GM12872 (cell line): ENCODE measurements around the gene UBXN6.

ENCODE experiments used
- TF ChIP-seq, protein P1 (sequence below): IDR thresholded peaks from 3 replicates; pipeline ENCODE4 v1.5.1; 2011; ENCODE audit warnings: low read depth, mild to moderate bottlenecking, low read length, moderate library complexity; ENCODE audit not compliant: insufficient read depth

The UBXN6 gene

DNA sequence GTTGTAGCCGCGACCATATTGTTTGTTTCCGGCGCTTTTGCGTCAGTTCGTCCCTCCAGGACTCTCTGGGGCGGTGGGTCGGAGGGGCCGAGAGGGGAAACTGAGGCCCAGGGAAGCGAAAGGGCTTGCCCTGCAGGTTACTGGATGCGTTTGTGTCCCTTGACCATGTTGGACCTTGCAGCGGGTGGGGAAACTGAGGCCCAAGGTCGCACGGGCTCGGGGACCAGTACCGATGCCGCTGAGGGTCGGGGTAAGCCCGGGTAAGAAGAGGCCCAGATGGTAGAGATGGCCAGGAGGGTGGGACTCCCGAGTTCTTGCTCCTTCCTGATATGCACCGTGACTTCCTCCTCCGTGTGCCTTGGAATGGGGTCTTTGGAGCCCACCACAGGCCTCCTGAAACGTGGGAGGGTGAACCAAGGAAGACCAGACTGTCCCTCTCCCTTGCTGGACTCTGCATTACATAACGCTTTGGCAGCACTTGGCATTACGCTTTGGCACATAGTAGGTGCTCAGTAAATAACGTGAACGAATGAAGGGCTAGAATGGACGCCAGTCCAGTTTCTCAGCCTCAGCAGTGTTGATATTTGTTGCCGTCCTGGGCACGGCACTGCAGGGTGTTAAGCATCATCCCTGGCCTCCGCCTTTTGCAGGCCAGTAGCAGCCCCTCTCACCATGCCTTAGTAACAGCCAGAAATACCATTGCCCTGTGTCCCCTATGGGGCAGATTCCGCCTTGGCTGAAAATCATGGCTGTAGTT, 54.4 kb downstream of the UBXN6 start:
- TF ChIP-seq, protein P1, sequence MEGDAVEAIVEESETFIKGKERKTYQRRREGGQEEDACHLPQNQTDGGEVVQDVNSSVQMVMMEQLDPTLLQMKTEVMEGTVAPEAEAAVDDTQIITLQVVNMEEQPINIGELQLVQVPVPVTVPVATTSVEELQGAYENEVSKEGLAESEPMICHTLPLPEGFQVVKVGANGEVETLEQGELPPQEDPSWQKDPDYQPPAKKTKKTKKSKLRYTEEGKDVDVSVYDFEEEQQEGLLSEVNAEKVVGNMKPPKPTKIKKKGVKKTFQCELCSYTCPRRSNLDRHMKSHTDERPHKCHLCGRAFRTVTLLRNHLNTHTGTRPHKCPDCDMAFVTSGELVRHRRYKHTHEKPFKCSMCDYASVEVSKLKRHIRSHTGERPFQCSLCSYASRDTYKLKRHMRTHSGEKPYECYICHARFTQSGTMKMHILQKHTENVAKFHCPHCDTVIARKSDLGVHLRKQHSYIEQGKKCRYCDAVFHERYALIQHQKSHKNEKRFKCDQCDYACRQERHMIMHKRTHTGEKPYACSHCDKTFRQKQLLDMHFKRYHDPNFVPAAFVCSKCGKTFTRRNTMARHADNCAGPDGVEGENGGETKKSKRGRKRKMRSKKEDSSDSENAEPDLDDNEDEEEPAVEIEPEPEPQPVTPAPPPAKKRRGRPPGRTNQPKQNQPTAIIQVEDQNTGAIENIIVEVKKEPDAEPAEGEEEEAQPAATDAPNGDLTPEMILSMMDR: no peak

DNA sequence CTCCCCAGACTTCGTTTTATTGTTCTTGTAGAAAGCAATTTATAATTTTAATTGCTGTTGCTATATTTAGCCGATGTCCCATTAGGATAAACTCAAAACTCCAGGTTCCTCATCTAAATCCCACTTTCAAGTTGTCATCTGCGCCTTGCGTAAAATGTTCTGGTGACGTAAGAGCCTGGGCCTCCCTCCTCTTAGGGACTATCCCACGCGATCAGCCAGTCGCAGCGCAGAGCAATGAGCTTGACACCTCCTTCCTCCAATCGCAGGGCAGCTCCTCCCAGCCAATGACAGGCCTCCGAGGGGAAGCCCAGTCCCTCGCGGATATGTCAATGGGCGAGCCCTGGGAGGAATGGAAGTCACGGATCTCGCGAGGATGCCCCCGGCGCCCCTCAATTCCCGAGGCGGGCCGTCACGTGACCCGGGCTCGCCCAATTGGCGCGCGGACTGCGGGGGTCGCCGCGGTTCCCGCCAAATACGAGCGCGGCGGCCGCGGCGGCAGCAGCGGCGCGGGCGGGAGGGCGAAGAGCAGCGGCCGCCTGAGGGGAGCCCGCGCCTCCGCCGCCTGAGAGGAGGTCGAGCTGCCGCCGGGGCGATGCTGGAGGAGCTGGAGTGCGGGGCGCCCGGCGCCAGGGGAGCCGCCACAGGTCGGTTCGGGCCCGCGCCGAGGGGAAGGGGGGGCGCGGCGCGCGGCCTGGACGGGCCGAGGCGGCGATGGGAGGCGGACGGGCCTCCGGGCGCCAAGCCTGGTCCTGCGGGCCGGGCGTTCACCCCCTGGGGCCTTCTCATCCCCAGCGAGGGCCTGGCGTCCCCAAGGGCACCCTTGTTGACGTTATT, 55.2 kb downstream of the UBXN6 start, which contains the start of gene CHAF1A:
CHAF1A (plus strand) TSS at position 470 of the 834 bp plus-strand sequence; CDS start at position 593, 123 bp downstream.
- TF ChIP-seq, protein P1: no peak

DNA sequence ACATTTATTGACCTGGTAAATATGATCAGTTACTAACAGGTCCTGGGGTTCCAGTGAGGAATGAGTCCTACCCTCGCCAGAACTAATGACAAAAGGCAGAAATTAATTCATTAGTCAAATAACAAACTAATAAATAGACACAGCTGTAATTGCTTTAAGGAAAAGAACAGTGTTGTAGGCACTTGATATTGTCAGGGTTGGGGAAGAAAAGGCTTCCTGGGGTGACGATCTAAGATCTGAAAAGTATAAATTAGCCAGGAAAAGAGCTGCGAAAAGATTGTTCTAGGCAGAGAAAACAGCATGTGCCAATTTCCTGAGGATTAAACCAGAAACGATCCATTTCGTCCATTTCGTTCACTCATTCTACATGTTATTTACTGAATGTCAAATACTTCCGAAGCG, 55.8 kb downstream of the UBXN6 start:
- TF ChIP-seq, protein P1: no peak

DNA sequence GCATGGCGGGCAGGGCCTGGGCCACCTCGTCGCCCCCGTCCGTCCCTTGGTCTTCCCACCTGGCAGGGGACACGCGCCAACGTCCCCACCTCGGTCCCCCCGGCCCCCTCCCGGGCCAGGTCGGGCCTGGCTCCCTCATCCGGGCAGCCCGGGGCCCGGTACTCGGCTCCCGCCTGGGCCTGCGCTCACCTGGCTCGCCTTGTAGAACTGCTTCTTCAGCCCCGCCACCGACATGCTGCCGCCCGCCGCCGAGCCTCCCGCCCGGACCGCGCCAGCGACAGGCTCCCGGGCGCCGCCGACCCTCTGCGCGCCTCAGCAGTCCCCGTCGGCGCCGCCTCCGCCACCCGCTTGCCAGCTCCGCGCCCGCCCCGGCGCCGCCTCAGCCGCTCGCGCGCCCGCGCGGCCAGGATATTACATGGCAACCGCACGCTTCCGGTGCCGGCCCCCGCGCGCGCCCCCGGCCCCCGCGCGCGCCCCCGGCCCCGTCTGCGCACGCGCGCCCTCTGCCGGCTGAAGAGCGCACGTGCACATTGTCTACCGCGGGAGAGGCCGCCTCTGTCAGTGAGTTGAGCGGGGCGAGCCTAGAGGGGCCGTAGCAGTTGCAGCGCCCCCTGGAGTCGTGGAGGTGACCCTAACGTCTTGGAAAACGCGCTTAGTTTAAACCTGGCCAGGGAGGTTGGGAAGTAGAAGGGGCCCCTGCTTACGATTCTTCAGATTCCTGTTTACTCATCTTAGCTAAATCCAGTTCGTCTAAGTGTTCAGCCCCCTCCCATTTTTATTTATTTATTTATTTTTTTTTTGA, 57.3 kb downstream of the UBXN6 start, which contains the start of gene SH3GL1:
SH3GL1 (minus strand) TSS at position 413 of the 802 bp plus-strand sequence; CDS start at position 234, 179 bp downstream.
- TF ChIP-seq, protein P1: peak; percentile 91

DNA sequence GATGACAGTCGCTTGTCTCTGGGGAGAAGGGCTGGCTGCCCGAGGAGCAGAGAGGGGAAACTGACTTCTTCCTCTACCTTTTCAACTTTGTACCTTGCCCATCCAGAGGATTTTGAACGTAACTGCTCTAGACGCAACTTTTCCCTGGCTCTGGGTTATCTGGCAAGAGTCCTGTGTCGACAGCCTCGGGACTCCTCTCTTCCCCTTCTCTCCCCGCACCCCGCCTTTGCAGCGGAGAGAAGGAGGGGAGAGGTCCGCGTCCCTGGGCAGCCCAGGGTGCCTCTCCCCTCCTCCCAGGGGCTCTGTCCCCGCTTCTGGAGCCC, 57.8 kb downstream of the UBXN6 start:
- TF ChIP-seq, protein P1: no peak

DNA sequence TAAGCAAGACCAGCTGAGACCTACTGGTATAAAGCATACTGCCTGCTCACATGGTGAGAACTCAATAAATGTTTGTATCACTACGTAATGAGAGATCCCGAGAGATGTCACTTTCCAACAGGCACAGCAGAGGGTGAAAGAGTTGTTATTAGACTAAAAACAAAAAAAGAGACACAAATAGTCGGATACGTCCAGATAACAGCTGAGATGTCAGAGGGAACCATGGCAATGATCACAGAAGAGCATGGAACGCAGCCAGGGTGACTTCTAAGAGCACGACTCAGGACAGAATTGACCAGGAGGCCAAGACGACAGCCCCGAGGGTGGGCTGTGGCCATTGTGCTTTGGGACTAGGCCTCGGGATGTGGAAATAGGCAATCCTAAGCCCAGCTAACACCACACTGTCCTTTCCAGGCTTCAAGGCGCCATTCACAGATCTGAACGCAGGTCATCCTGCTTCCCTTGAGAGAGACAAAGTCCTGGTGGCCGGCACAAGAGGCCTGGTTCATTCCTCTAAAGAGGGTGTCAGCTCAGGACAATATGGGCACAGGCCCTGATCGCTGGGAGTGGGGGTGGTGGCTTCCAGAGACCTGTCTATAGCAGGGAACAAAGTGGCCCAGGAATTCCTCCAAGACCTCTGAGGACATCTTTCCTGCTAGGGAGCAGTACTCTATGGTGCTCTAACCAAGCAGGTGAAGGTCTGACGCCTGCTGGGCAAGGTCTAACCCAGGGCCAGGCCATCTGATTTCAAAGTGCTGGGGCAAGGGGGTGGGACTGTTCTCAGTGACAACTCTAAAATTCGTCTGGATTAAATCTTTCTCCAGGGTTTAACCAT, 60.4 kb downstream of the UBXN6 start:
- TF ChIP-seq, protein P1: no peak
